GM12875 (cell line): ENCODE data around the gene LRP10.
"Not testable (repeated sequence)": the region's sequence is repeated elsewhere in the genome, so short reads cannot be mapped to it uniquely, and the experiment has no call there.

Experiments
- H3K4me3 ChIP-seq: one replicate; pipeline ENCODE4 v1.5.1; 2011; ENCODE audit warnings: low read depth, low read length, control low read depth
- CTCF ChIP-seq: IDR thresholded peaks from 2 replicates; pipeline ENCODE4 v1.5.1; 2011; ENCODE audit warnings: low read depth, mild to moderate bottlenecking, control low read depth, inconsistent platforms, low read length, moderate library complexity, borderline replicate concordance; ENCODE audit not compliant: insufficient read depth

The LRP10 gene

DNA sequence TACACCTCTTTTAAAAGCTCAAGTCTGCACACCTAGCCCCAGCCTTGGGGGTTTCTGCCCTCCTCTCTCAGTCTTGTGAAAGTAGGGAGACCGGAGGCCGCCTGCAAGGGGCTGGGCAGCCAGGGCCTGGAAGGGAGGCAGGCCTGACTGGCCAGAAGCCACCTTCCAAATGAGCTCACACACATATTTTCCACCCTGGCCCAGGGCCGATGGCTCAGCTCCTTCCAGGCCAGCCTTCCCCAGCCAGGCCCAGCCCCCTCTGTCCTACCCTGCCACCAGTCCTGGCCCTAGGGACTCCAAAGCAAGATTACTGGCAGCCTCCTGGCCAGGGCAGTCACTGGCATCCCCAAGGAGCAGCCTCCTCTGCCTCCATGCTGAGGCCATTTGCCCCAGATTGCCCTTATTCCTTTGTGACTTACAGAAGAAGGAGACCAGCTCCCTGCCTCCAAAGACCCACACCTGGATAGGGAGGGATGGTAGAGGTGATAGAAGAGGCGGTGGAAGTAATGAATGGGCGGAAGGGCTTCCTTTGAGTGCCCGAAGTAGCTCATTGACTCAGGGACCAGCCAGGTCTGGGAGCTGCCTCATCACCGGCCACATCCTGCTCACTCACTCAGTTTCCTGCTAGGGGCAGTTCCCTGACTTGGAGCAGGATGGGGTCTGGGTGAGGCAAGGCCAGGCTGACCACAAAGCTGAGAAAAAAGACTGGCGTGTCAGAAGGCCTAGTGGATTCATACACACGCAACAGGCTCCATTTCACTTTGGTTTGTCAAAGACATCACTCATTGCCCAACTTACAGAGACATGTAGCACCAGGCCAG is 20.4 kb upstream of the LRP10 start:
- H3K4me3 ChIP-seq: no peak overlapping the region
- no peak for TF ChIP-seq CTCF

DNA sequence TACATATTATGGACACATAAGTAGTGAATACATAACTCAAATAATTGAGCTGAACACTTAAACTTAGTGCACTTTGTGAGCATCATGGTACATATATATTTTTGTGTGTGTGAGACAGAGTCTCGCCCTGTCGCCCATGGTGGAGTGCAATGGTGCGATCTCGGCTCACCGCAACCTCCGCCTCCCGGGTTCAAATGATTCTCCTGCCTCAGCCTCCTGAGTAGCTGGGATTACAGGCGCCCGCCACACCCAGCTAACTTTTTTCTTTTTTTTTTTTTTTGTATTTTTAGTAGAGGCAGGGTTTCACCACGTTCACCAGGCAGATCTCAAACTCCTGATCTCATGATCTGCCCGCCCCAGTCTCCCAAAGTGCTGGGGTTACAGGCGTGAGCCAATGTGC is 19.4 kb upstream of the LRP10 start:
- not testable (repeated sequence) for H3K4me3 ChIP-seq

DNA sequence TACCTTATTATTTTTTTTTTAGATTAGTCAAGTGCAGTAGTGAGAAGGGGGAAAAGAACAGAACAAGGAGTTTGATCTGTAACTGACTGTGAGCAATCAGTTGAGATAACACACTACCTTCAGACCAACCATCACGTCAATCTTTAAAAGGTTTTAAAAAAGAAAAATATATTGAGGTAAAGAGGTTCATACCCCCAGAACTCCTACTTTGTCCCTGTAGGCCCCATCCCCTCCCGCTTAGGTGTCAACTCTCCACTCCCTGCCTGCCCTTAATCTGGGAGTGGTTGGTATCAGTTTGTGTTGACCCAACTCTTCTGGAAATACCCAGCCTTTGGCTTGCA is 19.0 kb upstream of the LRP10 start:
- H3K4me3 ChIP-seq: no peak overlapping the region

GRCh38 chr14:22852940-22853767 is 18.4 kb upstream of the LRP10 start:
- H3K4me3 ChIP-seq: peak overlapping the region; percentile 11
- TF ChIP-seq CTCF: peak; percentile 88

More for the DNA sequence above, 19.0 kb upstream of the LRP10 start:
- no peak for TF ChIP-seq CTCF

DNA sequence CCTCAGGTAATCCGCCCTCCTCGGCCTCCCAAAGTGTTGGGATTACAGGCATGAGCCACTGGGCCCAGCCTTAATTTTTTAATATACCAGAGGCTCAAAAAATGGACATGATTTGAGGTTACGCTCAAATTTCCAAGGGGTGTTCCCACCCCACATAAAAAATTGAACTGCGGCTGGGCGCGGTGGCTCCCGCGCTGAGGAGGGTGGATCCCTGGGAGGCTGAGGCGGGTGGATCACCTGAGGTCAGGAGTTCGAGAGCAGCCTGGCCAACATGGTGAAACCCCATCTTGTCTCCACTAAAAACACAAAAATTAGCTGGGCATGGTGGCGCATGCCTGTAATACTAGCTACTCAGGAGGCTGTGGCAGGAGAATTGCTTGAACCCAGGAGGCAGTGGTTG is 17.2 kb upstream of the LRP10 start:
- H3K4me3 ChIP-seq: not testable (repeated sequence)

DNA sequence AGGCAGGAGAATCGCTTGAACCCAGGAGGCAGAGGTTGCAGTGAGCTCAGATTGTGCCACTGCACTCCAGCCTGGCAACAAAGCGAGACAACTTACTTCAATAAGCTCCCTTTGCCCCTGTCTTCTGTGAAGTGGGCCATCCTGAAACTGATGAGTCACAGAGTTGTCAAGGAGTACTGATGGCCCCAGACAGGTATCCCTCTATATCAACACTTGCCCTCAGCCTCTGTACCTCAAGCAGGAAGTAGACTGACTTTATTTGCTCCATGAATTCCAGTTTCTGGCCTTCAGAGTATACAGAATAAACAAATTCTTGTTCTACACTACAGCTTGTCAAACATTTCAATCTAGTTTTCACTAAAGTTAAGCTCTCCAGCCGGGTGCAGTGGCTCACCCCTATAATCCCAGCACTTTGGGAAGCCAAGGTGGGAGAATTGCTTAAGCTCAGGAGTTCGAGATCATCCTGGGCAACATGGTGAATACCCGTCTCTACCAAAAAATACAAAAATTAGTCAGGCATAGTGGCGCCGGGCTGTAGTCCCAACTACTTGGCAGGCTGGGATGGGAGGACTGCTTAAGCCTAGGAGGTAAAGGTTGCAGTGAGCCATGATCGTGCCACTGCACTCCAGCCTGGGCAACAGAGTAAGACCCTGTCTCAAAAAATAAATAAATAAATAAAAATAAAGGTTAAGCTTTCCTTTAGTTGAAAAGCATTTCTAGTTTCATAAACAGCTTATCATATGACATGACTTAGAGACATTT is 16.4 kb upstream of the LRP10 start:
- no peak for TF ChIP-seq CTCF
- no peak overlapping the region for H3K4me3 ChIP-seq

GRCh38 chr14:22856428-22856827 is 15.1 kb upstream of the LRP10 start:
- H3K4me3 ChIP-seq: no peak overlapping the region
- no peak for TF ChIP-seq CTCF

DNA sequence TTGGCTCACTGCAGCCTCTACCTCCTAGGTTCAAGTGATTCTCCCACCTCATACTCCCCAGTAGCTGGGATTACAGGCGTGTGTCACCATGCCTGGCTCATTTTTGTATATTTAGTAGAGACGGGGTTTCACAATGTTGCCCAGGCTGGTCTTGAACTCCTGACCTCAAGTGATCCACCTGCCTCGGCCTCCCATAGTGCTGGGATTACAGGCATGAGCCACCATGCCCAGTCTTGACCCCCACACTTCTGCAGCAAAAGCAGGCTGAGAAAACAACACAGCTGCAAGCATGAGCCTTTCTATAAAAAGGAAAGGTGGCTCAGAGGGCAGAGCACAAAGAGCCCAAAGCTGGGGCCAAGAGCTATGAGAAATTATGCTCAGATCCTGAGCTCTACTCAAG is 11.2 kb upstream of the LRP10 start:
- H3K4me3 ChIP-seq: not testable (repeated sequence)
